ENCODE data around the gene CACNB1.
A peak's percentile ranks its signal among the peaks of the same experiment; 100 is the strongest.
"Not testable (repeated sequence)": the region's sequence is repeated elsewhere in the genome, so short reads cannot be mapped to it uniquely, and the experiment has no call there.

The CACNB1 gene

GRCh38 chr17:39151150-39151942 is 46.1 kb downstream of the CACNB1 start, which contains the start of gene PLXDC1:
TSS of gene PLXDC1 (minus strand) at chr17:39151637. CDS start at chr17:39151437, 200 bp downstream.
- no peak for DNase-seq (ENCODE audit: low read depth)

- DNase-seq (ENCODE audit: low read depth) = no peak
Measured at GRCh38 chr17:39150795-39151149, 46.7 kb downstream of the CACNB1 start.

DNA sequence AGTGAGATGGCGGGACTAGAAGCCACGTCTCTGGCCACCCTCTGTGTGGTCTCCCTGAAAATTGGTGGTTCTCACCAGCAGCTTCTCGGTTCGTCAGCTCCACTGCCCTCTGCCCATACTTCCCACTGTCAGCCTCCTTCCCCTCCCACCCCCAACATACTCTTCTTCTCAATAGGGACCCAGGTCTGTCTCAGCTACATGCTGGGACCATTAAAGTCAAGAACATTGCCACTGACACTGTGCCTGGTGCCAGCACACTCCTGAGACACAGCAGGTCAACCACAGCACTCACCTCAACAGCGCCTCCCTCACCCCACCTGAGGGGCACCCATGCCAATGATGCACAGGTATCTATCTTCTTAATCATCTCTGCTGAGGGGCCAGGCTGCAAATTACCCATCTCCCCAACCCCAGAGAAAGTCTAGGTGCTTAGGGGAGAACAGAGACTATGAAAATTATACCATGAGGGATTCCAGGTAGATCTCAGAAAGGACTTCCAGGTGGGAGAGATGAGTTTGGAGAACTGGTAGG is 47.3 kb downstream of the CACNB1 start:
- DNase-seq (ENCODE audit: low read depth) = no peak

DNA sequence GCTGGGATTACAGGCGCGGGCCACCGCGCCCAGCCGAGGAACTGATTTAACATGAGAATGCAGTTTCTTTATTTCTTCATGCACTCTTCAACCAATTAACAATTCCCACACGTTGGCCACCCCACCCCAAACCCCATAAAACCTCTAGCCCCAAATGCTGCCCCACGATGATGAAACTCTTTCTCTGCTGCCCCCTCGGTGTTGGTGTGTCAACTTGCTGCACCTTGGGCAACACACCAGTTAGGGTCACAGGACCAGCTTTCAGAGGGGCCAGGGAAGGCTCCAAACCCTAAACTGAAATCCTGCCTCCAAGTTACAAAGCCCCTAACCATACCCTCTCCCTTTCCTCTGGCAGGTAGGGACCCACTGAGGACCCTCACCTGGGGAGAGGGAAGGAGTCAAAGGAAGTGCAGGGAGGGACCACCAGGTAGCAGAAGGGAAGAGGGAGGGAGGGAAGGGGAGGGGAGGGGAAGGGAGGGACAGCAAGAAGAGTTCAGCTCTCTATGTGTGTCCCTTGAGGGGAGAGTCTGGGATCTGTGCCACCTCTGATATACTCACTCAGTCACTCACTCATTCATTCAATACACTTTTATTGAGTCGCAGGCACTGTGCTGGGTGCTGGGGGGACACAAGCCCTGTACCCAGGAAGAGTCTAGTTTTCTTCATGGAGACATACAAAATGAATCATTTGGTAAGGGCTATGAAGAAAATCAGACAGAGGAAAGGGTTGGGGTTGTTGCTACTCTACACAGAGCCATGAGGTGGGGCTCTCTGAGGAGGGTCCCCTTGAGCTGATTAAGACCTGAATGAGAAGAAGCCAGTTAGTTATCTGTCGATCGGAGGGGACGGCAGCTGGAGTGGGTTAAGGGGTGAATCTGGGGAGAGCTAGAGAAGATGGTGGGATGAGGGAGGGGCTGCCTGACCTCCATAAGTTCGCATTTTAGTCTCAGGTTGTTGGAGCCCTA is 50.0 kb downstream of the CACNB1 start:
- DNase-seq (ENCODE audit: low read depth) = no peak

- DNase-seq (ENCODE audit: low read depth) = no peak
Measured at GRCh38 chr17:39146273-39146672, 51.2 kb downstream of the CACNB1 start.

- no peak for DNase-seq (ENCODE audit: low read depth)
Measured at GRCh38 chr17:39145143-39145542, 52.3 kb downstream of the CACNB1 start.

- peak; percentile 51 for DNase-seq (ENCODE audit: low read depth)
Measured at GRCh38 chr17:39144416-39144840, 53.0 kb downstream of the CACNB1 start.

GRCh38 chr17:39143552-39144093 is 53.8 kb downstream of the CACNB1 start:
- DNase-seq (ENCODE audit: low read depth) = no peak

- no peak for DNase-seq (ENCODE audit: low read depth)
Measured at GRCh38 chr17:39141915-39142664, 55.4 kb downstream of the CACNB1 start.

GRCh38 chr17:39141294-39141693 is 56.2 kb downstream of the CACNB1 start:
- DNase-seq (ENCODE audit: low read depth) = no peak

GRCh38 chr17:39139561-39139960 is 57.9 kb downstream of the CACNB1 start:
- DNase-seq (ENCODE audit: low read depth) = no peak

DNA sequence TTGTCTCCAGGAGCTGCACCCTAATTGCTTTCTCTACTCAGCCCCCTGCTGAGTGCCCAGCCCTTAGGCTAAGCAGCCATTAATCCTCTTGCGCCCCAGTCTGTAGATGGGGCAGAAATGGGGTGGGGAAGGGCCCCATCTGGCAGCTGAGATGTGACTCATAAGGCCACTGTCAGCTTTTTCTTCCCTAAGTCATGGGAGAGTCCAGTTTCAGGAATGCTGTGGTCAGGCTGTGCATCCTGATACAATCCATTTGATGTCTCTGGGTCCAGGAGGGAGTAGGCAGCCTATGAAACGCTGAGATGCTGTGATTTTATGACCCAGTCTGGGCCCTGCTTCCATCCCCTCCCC is 58.3 kb downstream of the CACNB1 start:
- DNase-seq (ENCODE audit: low read depth) = peak; percentile 75

GRCh38 chr17:39138431-39139160 is 58.9 kb downstream of the CACNB1 start:
- DNase-seq (ENCODE audit: low read depth) = no peak

DNA sequence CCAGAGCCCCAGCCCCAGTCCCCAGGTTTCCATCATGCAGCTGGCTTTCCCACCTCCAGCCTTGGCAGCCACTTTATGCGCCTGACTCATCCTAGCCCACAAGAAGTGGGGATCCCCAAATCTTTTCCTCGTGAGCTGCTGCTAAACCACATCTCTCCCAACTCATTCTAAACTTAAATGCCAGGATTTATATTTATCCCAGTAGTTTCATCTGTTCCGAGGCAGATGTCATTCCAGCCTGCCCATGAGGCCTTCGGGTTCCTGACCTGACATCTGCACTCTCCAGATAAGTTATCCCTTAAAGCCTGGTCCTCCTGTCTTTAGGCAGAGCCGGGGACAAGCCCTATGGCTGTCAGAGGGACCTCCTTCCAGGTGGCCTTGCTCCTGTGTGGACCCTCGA is 62.6 kb downstream of the CACNB1 start:
- peak; percentile 32 for DNase-seq (ENCODE audit: low read depth)

DNA sequence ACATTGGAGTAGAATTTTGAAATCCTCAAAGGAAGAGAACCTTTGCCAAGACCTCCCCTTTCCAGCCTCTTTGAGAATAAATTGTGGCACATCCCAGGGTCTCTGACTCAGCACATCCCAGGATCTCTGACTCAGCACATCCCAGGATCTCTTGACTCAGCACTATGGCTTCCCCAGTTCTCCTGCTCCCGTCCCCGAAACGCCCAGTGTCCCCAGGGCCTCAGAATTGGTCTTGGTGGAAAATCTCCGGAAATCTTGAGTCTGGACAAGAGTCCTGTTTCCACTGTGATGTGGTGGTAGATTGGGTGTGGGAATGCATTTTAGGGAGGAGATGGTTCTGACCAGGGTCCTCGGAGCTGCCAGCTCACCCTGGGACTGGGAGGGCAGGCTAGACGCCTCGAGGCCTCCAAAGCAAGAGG is 65.3 kb downstream of the CACNB1 start:
- peak; percentile 83 for DNase-seq (ENCODE audit: low read depth)

DNA sequence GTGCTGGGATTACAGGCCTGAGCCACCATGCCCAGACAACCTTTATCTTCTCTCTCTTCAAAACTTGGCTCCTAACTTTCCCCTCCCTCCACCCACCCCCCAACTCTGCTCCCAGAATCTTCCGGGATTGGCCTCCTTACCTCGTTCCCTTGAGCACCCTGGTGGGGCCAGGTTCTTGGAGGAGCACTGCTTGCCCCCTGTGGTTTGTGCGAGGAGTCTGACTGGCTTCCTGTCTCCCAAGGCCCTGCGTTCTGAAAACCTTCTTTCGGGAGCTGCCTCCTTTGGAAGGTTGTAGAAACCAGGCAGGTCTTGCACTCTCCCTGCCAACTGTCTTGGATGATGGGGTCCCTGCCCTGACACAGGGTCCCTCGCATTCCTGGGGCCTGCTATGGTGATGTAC is 65.9 kb downstream of the CACNB1 start:
- DNase-seq (ENCODE audit: low read depth) = no peak

GRCh38 chr17:39130205-39130604 is 67.3 kb downstream of the CACNB1 start:
- no peak for DNase-seq (ENCODE audit: low read depth)

- not testable (repeated sequence) for DNase-seq (ENCODE audit: low read depth)
Measured at GRCh38 chr17:39129544-39129943, 67.9 kb downstream of the CACNB1 start.

- no peak for DNase-seq (ENCODE audit: low read depth)
Measured at GRCh38 chr17:39126436-39126835, 71.0 kb downstream of the CACNB1 start.

DNA sequence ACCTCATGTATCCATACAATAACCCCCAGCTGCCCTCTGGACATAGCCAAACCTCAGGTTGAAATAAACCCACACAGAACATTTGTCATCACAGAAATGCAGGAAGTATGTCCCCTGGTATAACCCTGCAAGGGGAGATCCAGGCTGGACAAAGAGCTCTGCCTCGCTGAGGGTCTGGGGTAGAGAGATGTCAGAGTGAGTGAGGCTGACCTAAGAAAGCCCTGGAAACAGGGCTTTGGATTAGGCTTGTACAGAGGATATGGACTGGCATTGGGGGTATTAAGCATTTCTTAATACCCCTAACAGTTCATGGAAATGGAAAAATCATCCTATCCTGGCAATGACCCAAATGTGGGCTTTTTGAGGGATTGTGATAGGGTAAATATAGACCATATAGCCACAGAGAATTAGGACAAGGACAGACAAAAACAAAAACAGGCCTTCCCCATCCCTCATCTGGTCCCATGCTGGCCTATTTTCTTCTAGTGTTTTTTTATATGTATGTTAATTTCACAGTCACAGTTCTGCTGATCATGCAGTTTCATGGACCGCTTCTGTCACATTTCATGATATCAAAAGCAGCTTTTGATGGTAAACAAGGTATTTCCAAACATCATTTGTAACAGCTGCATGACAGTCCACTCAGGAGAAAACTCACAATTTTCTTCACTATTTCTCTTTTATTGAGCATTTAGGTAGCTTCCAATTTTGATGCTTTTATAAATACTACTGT is 72.2 kb downstream of the CACNB1 start:
- DNase-seq (ENCODE audit: low read depth) = no peak

Measured in amniotic epithelial cell (primary cell).